ENCODE results near the gene MGLL. TPM values are rescaled to one million over a fixed set of nuclear protein-coding genes. Genes with fewer than 3 reads are reported as not detected.

MGLL gene
- total and polyA plus RNA-seq, 8 donors: 10.5 to 118 (median 37.9) TPM

DNA sequence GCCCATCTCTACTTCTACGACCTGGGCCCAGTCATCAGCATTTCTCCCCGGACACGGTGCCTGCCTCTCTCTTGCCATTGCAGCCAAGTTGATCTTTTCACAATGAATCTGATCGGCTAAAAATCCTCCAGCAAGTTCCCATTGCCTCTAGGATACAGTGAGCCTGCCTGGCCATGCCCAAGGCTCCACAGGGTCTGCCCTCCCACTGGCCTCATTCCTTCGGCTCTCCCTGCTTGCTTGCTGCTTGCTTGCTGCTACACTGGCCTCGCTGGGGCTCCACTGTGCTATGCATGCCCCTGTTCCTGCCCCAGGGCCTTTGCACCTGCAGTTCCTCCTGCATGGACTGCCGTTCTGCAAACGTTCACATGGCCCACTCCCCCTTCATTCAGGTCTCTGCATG, 147.5 kb downstream of the MGLL start:
- WGBS, 5 donors: 85 to 98% (median 91%) methylated on average over 8 of the region's 8 CpGs
- Histone ChIP-seq H3K36me3 (peaks cover 14 to 45% (median 41%) of the 10 kb centered on the region in 4 donors), H3K4me3 (peak overlapping the region in 1 of 4 donors; percentile 98), H3K9me3 (no peaks in the 10 kb centered on the region), H3K4me1 (peaks cover 28 to 39% (median 31%) of the 10 kb centered on the region in 4 donors), H3K27ac (no peak overlapping the region), H3K27me3 (no peaks in the 10 kb centered on the region)
- intact Hi-C loops (cut with DNase I; ENCODE audit: low total_unique reads): no loop called here
- TF ChIP-seq, protein P1, sequence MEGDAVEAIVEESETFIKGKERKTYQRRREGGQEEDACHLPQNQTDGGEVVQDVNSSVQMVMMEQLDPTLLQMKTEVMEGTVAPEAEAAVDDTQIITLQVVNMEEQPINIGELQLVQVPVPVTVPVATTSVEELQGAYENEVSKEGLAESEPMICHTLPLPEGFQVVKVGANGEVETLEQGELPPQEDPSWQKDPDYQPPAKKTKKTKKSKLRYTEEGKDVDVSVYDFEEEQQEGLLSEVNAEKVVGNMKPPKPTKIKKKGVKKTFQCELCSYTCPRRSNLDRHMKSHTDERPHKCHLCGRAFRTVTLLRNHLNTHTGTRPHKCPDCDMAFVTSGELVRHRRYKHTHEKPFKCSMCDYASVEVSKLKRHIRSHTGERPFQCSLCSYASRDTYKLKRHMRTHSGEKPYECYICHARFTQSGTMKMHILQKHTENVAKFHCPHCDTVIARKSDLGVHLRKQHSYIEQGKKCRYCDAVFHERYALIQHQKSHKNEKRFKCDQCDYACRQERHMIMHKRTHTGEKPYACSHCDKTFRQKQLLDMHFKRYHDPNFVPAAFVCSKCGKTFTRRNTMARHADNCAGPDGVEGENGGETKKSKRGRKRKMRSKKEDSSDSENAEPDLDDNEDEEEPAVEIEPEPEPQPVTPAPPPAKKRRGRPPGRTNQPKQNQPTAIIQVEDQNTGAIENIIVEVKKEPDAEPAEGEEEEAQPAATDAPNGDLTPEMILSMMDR (IDR thresholded peaks at IDR 0.05): no peak
- TF ChIP-seq EP300 (IDR thresholded peaks at IDR 0.05) (no peak), POLR2A (IDR thresholded peaks at IDR 0.05) (no peak), POLR2AphosphoS5 (IDR thresholded peaks at IDR 0.05) (no peak)
- peak in 1 of 2 donors; percentile 13 for DNase-seq

DNA sequence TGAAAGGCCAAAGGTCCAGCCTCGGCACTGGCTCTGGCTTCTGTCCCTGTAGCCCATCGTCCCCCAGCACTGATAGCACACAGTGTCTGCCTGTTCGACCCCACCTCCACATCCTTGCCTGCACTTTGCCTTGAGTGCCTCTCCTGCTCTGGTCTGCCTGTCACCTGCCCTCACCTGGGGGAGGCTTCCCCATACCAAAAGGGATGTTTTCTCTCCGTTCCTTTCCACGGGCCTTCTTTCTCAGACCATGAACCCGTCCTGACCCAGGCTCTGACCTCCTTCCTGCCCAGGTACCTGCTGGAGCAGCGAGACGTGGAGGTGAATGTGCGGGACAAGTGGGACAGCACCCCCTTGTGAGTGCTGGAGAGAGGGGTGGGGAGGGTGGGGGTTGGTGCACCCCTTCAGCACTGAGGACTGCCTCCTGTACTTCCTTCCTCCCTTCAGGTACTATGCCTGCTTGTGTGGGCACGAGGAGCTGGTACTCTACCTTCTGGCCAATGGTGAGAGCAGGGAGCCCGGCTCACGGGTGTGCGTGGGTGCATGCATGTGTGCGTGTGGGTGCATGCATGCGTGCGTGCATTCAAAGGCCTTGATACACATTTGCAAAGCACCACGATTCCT, 148.1 kb downstream of the MGLL start:
- intact Hi-C loops (cut with DNase I; ENCODE audit: low total_unique reads): no loop called here
- peak overlapping the region in 2 of 5 donors; percentile 96 to 98 for H3K27ac ChIP-seq
- peak in 1 of 2 donors; percentile 19 for DNase-seq

DNA sequence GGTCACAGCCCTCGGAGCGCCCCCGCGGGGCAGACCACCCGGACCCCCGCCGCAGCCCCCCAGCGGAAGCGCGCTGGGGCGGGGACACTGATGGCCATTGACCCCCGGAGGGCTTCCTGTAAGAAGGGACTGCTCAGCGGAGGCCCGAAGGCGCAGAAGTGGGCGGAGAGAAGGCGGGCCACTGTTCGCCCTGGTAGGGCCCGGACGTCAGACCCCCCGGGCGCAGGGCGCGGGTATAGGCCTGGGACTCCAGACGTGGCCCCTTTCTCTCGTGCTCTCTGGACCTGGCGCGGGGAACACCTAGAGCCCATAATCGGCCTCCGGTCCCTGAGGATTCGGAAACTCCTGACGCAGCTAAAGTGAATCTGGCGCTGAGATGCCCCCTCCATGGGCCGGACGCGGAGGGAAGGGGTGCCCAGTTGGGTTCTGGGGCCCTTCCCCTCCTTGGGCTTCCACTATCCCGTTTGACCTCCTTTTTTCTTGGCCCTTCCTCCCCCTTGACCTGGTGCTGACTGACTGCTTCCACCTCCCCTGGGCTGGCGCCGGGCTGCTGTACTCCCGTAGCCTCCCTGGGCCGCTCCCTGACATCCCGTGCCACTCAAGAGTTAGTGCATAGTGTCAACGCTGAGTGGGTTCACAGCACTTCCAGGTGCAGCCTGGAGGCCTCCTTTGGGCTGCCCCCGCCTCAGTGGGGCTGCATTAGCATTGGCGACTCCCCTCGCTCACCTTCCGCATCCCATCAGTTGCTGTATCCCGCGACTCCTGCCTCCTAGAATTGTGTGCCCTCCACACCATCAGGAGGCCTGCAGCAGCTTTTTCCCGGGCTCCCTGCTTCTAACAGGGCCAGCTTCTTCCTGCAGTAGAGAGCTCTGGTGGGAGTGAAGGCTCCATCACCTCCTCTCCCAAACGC, 148.9 kb downstream of the MGLL start:
- intact Hi-C loops (cut with DNase I; ENCODE audit: low total_unique reads): no loop called here
- peak; percentile 61 to 80 for DNase-seq
- TF ChIP-seq POLR2A (IDR thresholded peaks at IDR 0.05) (no peak), POLR2AphosphoS5 (IDR thresholded peaks at IDR 0.05) (no peak)

More for the DNA sequence above, 148.1 kb downstream of the MGLL start:
- Histone ChIP-seq H3K9me3 (no peaks in the 10 kb centered on the region), H3K4me3 (peak overlapping the region; percentile 98 to 100 (median 98)), H3K36me3 (peaks cover 14 to 39% (median 35%) of the 10 kb centered on the region in 4 donors), H3K4me1 (peaks cover 28 to 39% (median 31%) of the 10 kb centered on the region in 4 donors), H3K27me3 (no peaks in the 10 kb centered on the region)
- 70 to 87% (median 81%) methylated on average over 11 to 17 of the region's 17 CpGs for WGBS, 5 donors
- no peak for TF ChIP-seq POLR2A (IDR thresholded peaks at IDR 0.05)
- no peak for TF ChIP-seq EP300 (IDR thresholded peaks at IDR 0.05)
- TF ChIP-seq, protein P1 (IDR thresholded peaks at IDR 0.05): no peak
- TF ChIP-seq POLR2AphosphoS5 (IDR thresholded peaks at IDR 0.05): no peak

DNA sequence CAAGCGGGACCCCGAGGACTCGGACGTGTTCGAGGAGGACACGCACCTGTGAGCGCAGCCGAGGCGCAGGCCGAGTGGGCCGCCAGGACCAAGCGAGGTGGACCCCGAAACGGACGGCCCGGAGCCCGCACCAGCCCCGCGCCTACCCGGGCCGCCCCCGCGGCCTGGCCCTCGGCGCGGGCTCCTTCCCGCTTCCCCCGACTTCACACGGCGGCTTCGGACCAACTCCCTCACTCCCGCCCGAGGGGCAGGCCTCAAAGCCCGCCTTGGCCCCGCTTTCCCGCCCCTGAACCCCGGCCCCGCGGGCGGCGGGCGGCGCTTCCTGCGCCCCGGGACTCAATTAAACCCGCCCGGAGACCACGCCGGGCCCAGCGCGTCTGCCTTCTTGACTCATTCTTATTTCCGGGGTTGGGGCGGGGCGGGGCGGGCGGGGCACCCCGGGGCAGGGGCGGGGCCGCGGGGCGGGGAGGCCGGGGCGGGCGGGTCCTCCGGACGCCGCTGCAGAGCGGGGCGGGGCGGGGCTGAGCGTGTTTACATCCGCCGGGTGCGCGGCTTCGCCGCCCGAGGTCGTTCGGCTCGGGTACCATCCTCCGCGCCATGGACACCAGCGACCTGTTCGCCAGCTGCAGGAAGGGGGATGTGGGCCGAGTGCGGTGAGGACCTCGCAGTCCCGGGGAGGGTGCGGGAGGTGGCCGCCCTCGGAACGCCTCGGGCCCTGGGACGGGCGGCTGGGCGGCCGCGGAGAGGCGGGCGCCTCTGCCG, 149.7 kb downstream of the MGLL start, which contains the start of gene ABTB1:
Gene ABTB1, plus strand, starts transcription at position 524 of the 762 bp plus-strand sequence. Its CDS starts 74 bp downstream, at position 598.
- H3K27ac ChIP-seq: peak within 1 kb of the TSS; percentile 87 to 98 (median 96)
- H3K27me3 ChIP-seq: no peaks in the 10 kb centered on the region
- TF ChIP-seq POLR2A (IDR thresholded peaks at IDR 0.05) (no peak), POLR2AphosphoS5 (IDR thresholded peaks at IDR 0.05) (peak in 2 of 3 donors; percentile 87 to 91)
- H3K36me3 ChIP-seq: peaks cover 9 to 23% (median 19%) of the 10 kb centered on the region in 4 donors
- DNase-seq: peak; percentile 90 to 95
- H3K4me1 ChIP-seq: peaks cover 28 to 39% (median 31%) of the 10 kb centered on the region in 4 donors
- intact Hi-C loops (cut with DNase I; ENCODE audit: low total_unique reads): no loop called here
- H3K4me3 ChIP-seq: peak within 1 kb of the TSS; percentile 98 to 100 (median 98)
- H3K9me3 ChIP-seq: no peaks in the 10 kb centered on the region
- 0 to 1% (median 0%) methylated on average over 16 to 102 of the region's 102 CpGs for WGBS, 5 donors

More for the DNA sequence above, 148.9 kb downstream of the MGLL start:
- WGBS, 5 donors: 12 to 20% (median 14%) methylated on average over 33 to 51 of the region's 51 CpGs
- no peaks in the 10 kb centered on the region for H3K27me3 ChIP-seq
- H3K4me3 ChIP-seq: peak overlapping the region; percentile 98 to 100 (median 98)
- no peaks in the 10 kb centered on the region for H3K9me3 ChIP-seq
- peaks cover 10 to 31% (median 28%) of the 10 kb centered on the region in 4 donors for H3K36me3 ChIP-seq
- H3K4me1 ChIP-seq: peaks cover 28 to 39% (median 31%) of the 10 kb centered on the region in 4 donors
- peak overlapping the region; percentile 86 to 98 (median 96) for H3K27ac ChIP-seq
